ENCODE data around the gene PHC3.

Gene PHC3

GRCh38 chr3:170111147-170111771 lies 70.3 kb downstream of the PHC3 start:
- no peak for TF ChIP-seq CTCF (IDR thresholded peaks at IDR 0.05; ENCODE audit: insufficient read depth, low read length, poor library complexity, severe bottlenecking)
- peaks cover 1% of the 10 kb centered on the region for H3K36me3 ChIP-seq (ENCODE audit: control insufficient read depth, insufficient read depth, low read length)

GRCh38 chr3:170109579-170110293 lies 71.8 kb downstream of the PHC3 start:
- Histone ChIP-seq H3K36me3 (ENCODE audit: control insufficient read depth, insufficient read depth, low read length) (no peaks in the 10 kb centered on the region; the same call in none of the 2 replicates), H3K4me3 (replicated peaks; ENCODE audit: low read depth, low read length) (no peak overlapping the region), H3K27me3 (replicated peaks; ENCODE audit: control insufficient read depth, insufficient read depth, low read length) (no peaks in the 10 kb centered on the region)
- no peak for DNase-seq (ENCODE audit: extremely low read depth, insufficient read length)
- TF ChIP-seq CTCF (IDR thresholded peaks at IDR 0.05; ENCODE audit: insufficient read depth, low read length, poor library complexity, severe bottlenecking), result no peak

More at GRCh38 chr3:170111147-170111771, 70.3 kb downstream of the PHC3 start:
- DNase-seq (ENCODE audit: extremely low read depth, insufficient read length), result no peak
- H3K4me3 ChIP-seq (replicated peaks; ENCODE audit: low read depth, low read length), result no peak overlapping the region
- no peaks in the 10 kb centered on the region for H3K27me3 ChIP-seq (replicated peaks; ENCODE audit: control insufficient read depth, insufficient read depth, low read length)

- Histone ChIP-seq H3K27me3 (replicated peaks; ENCODE audit: control insufficient read depth, insufficient read depth, low read length) (no peaks in the 10 kb centered on the region), H3K4me3 (replicated peaks; ENCODE audit: low read depth, low read length) (no peak overlapping the region), H3K36me3 (ENCODE audit: control insufficient read depth, insufficient read depth, low read length) (no peaks in the 10 kb centered on the region; the same call in none of the 2 replicates)
- no peak for DNase-seq (ENCODE audit: extremely low read depth, insufficient read length)
- TF ChIP-seq CTCF (IDR thresholded peaks at IDR 0.05; ENCODE audit: insufficient read depth, low read length, poor library complexity, severe bottlenecking), result no peak
These were observed 72.6 kb downstream of the PHC3 start for GRCh38 chr3:170108955-170109354.

- no peak for TF ChIP-seq CTCF (IDR thresholded peaks at IDR 0.05; ENCODE audit: insufficient read depth, low read length, poor library complexity, severe bottlenecking)
- DNase-seq (ENCODE audit: extremely low read depth, insufficient read length), result no peak
- Histone ChIP-seq H3K4me3 (replicated peaks; ENCODE audit: low read depth, low read length) (no peak overlapping the region), H3K36me3 (ENCODE audit: control insufficient read depth, insufficient read depth, low read length) (peaks cover 2% of the 10 kb centered on the region), H3K27me3 (replicated peaks; ENCODE audit: control insufficient read depth, insufficient read depth, low read length) (no peaks in the 10 kb centered on the region)
These were observed 73.6 kb downstream of the PHC3 start for GRCh38 chr3:170107941-170108340.

- Histone ChIP-seq H3K4me3 (replicated peaks; ENCODE audit: low read depth, low read length) (no peak overlapping the region), H3K36me3 (ENCODE audit: control insufficient read depth, insufficient read depth, low read length) (peaks cover 6% of the 10 kb centered on the region), H3K27me3 (replicated peaks; ENCODE audit: control insufficient read depth, insufficient read depth, low read length) (no peaks in the 10 kb centered on the region)
- TF ChIP-seq CTCF (IDR thresholded peaks at IDR 0.05; ENCODE audit: insufficient read depth, low read length, poor library complexity, severe bottlenecking), result no peak
- DNase-seq (ENCODE audit: extremely low read depth, insufficient read length), result no peak
These were observed 79.1 kb downstream of the PHC3 start for GRCh38 chr3:170102431-170102830.

All from GM06990 (cell line).